Gastrocnemius medialis (tissue), 4 donors: ENCODE results near the gene SCN3A. TPM values are rescaled to one million over a fixed set of nuclear protein-coding genes. Genes with fewer than 3 reads are reported as not detected.

Source experiments
- ATAC-seq, 2 donors: fragments of 150-250 bp; one replicate each; pipeline ENCODE4 v1.9.1; 2016
- DNase-seq, 2 donors: peaks; one replicate each; pipeline ENCODE4 v3.0.0-alpha.2; 2019
- H3K27ac ChIP-seq, 4 donors: fragments of 200-600 bp; sonication (generic); 1 replicate in 1 of 4; 2 replicates in 3 of 4; pipeline ENCODE4 v1.5.1; 2016 to 2018; ENCODE audit warnings: mild to moderate bottlenecking in 2 of 4, moderate library complexity in 1 of 4
- H3K27me3 ChIP-seq, 3 donors: fragments of 200-600 bp; sonication (generic) in 2 of 3; 1 replicate in 1 of 3; 2 replicates in 2 of 3; pipeline versions ENCODE4 v1.5.1 to v1.6.0; 2016 to 2019; ENCODE audit warnings: mild to moderate bottlenecking in 1 of 3, moderate library complexity in 1 of 3
- H3K36me3 ChIP-seq, 2 donors: fragments of 200-600 bp; sonication (generic) in 1 of 2; one replicate each; pipeline ENCODE4 v1.5.1; 2017 to 2018
- H3K4me1 ChIP-seq, 2 donors: fragments of 200-600 bp; sonication (generic) in 1 of 2; one replicate each; pipeline ENCODE4 v1.5.1; 2016 to 2017; ENCODE audit warnings: mild to moderate bottlenecking in 2 of 2
- H3K4me3 ChIP-seq, 4 donors: fragments of 200-600 bp; sonication (generic) in 3 of 4; 1 replicate in 1 of 4; 2 replicates in 3 of 4; pipeline ENCODE4 v1.5.1; 2016 to 2019; ENCODE audit warnings: mild to moderate bottlenecking in 2 of 4
- H3K9me3 ChIP-seq, 3 donors: fragments of 200-600 bp; sonication (generic) in 2 of 3; 1 replicate in 1 of 3; 2 replicates in 2 of 3; pipeline ENCODE4 v1.5.1; 2016 to 2019
- CTCF ChIP-seq, 5 experiments: fragments of 450-650 bp in 3 of 5; fragments of 200-600 bp in 2 of 5; sonication (generic) in 2 of 5; IDR thresholded peaks in 4 of 5; conservative IDR thresholded peaks in 1 of 5; 1 replicate in 4 of 5; 2 replicates in 1 of 5; pipeline ENCODE4 v1.5.1; 2016 to 2019; ENCODE audit warnings: antibody characterized with exemption in 5 of 5, mild to moderate bottlenecking in 3 of 5, moderate library complexity in 3 of 5
- POLR2A ChIP-seq, 2 donors: fragments of 450-650 bp; IDR thresholded peaks; one replicate each; pipeline ENCODE4 v1.6.1; 2017; ENCODE audit warnings: antibody characterized with exemption in 2 of 2, mild to moderate bottlenecking in 2 of 2, moderate library complexity in 2 of 2
- in situ Hi-C, 4 donors: fragments of 200-750 bp; cut with MboI; loops; one replicate each; pipeline versions ENCODE4 v1.15.0 to v1.8.0; 2017; ENCODE audit warnings: low sequenced_read_pairs in 4 of 4
- intact Hi-C: fragments of 100-400 bp; cut with DNase I; formaldehyde crosslinking; loops from one replicate; pipeline ENCODE4 v1.15.1; 2023; ENCODE audit warnings: low total_unique reads
- total RNA-seq, 4 donors: library from RNA; depleted of rRNA; stranded (reverse); fragments of >200 nt; gene quantifications; one replicate each; pipeline versions ENCODE4 v1.1.0 to v1.2.3, GENCODE V29; 2016

SCN3A gene
- 1 to 10 TPM in 2 of 4 donors, under 1 TPM in 2; 0.53 to 1.8 (median 1.3) TPM for total RNA-seq

- Histone ChIP-seq H3K27ac (no peak within 1 kb of the TSS), H3K4me3 (peak within 1 kb of the TSS in 3 of 4 donors; percentile 5 to 29 (median 17)), H3K27me3 (no peaks in the 10 kb centered on the region), H3K36me3 (no peaks in the 10 kb centered on the region), H3K9me3 (no peaks in the 10 kb centered on the region), H3K4me1 (no peaks in the 10 kb centered on the region)
- TF ChIP-seq POLR2A (IDR thresholded peaks at IDR 0.05) (no peak), CTCF (IDR thresholded peaks at IDR 0.05 in 4 of 5, conservative IDR thresholded peaks at IDR 0.05 in 1 of 5) (peak in 2 of 5 experiments; percentile 55 to 61)
- no peak for DNase-seq
- in situ Hi-C loops = loop anchor here in 2 of 4 donors (10.0 kb wide), 1 partner anchor 199 kb away; no protein-coding TSS in a partner anchor
- intact Hi-C loops = loop anchor here (5.0 to 10.0 kb wide), 2 partner anchors 187 to 469 kb away; no protein-coding TSS in a partner anchor
- no peak for ATAC-seq
These were observed at the start of gene SCN3A for GRCh38 chr2:165203689-165204559. TSS of gene SCN3A (minus strand) at chr2:165204050. CDS start at chr2:165176394, 27,656 bp downstream.

DNA sequence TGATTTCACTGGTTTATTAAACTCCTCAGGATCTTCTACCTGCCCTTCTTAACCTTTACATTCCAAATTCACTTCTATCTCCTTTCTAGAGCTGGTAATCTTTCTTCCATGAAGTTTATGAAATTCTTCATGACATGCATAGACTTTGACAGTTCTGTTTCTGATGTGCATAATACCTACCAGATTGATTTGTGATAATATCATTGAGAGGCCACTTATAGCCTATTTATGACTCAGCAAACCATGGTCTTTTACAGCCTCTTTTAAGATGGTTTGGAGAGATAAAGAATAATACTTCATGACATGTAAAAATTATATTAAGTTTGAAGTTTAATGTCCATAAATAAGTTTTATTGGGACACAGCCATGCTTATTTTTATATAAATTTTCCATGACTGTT is 49.3 kb upstream of the SCN3A start:
- Histone ChIP-seq H3K4me3 (no peak overlapping the region), H3K27me3 (no peaks in the 10 kb centered on the region), H3K4me1 (no peaks in the 10 kb centered on the region), H3K36me3 (no peaks in the 10 kb centered on the region), H3K9me3 (no peaks in the 10 kb centered on the region), H3K27ac (no peak overlapping the region)
- intact Hi-C loops = no loop called here
- DNase-seq (no peak), ATAC-seq (no peak)
- in situ Hi-C loops = no loop called here
- TF ChIP-seq CTCF (IDR thresholded peaks at IDR 0.05 in 4 of 5, conservative IDR thresholded peaks at IDR 0.05 in 1 of 5) = no peak
- no peak for TF ChIP-seq POLR2A (IDR thresholded peaks at IDR 0.05)

GRCh38 chr2:165251366-165251765 is 47.5 kb upstream of the SCN3A start:
- Histone ChIP-seq H3K4me1 (no peaks in the 10 kb centered on the region), H3K4me3 (no peak overlapping the region), H3K27ac (no peak overlapping the region), H3K36me3 (no peaks in the 10 kb centered on the region), H3K9me3 (no peaks in the 10 kb centered on the region), H3K27me3 (no peaks in the 10 kb centered on the region)
- in situ Hi-C loops = no loop called here
- intact Hi-C loops = no loop called here
- ATAC-seq = no peak
- DNase-seq = no peak
- TF ChIP-seq POLR2A (IDR thresholded peaks at IDR 0.05) (no peak), CTCF (IDR thresholded peaks at IDR 0.05 in 4 of 5, conservative IDR thresholded peaks at IDR 0.05 in 1 of 5) (no peak)

GRCh38 chr2:165248238-165248637 is 44.4 kb upstream of the SCN3A start:
- Histone ChIP-seq H3K27ac (no peak overlapping the region), H3K36me3 (no peaks in the 10 kb centered on the region), H3K27me3 (no peaks in the 10 kb centered on the region), H3K9me3 (no peaks in the 10 kb centered on the region), H3K4me3 (no peak overlapping the region), H3K4me1 (no peaks in the 10 kb centered on the region)
- DNase-seq (no peak), ATAC-seq (no peak)
- TF ChIP-seq POLR2A (IDR thresholded peaks at IDR 0.05) (no peak), CTCF (IDR thresholded peaks at IDR 0.05 in 4 of 5, conservative IDR thresholded peaks at IDR 0.05 in 1 of 5) (no peak)
- intact Hi-C loops (no loop called here), in situ Hi-C loops (no loop called here)
